ENCODE results near the gene PILRA. TPM values are rescaled to one million over a fixed set of nuclear protein-coding genes. Genes with fewer than 3 reads are reported as not detected.
"Not testable (repeated sequence)": the region's sequence is repeated elsewhere in the genome, so short reads cannot be mapped to it uniquely, and the experiment has no call there.

The PILRA gene
- polyA plus RNA-seq, 1 of the 3 experiments (the other 2 are of a cell fraction): 0.89 TPM

DNA sequence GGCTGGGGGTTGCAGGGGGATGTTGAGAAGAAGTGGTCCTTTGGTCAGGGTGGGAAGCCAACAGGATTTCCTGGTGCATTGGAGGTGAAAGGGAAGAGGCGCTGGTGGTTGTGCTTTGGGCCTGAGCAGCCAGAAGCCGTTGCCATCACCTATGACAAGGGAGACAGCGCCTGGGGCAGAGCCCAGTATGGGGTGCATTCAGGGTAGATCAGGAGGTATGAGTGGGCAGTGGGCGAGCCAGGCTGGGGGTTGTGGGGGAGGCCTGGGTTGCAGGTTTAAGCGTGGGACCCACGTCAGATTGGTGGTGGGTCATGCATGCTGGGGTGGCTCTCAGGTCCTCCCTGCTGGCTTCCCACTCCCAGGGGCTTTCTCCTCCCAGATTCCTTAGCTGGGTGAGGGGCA lies 21.6 kb upstream of the PILRA start:
- 92% methylated on average over 6 of the region's 6 CpGs for WGBS (ENCODE audit: low lambda C conversion rate)
- H3K4me1 ChIP-seq (ENCODE audit: control insufficient read depth in 1 of 2, insufficient read depth in 2 of 2, low read depth in 1 of 2, low read length in 1 of 2): no peaks in the 10 kb centered on the region
- TF ChIP-seq POLR2AphosphoS5 (IDR thresholded peaks at IDR 0.05; ENCODE audit: low read depth, low read length) (no peak), RCOR1 (IDR thresholded peaks at IDR 0.05; ENCODE audit: low read length) (no peak), FOXJ3 (CRISPR knock-in tag; IDR thresholded peaks at IDR 0.05) (no peak), NRF1 (IDR thresholded peaks at IDR 0.05; ENCODE audit: low read depth, low read length) (no peak), FOSL2 (IDR thresholded peaks at IDR 0.05; ENCODE audit: borderline replicate concordance, low read depth) (no peak), ELF1 (IDR thresholded peaks at IDR 0.05) (no peak), FOXM1 (IDR thresholded peaks at IDR 0.05; ENCODE audit: low read depth) (no peak), TEAD4 (IDR thresholded peaks at IDR 0.05; ENCODE audit: borderline replicate concordance, insufficient read depth) (no peak), RFX5 (IDR thresholded peaks at IDR 0.05; ENCODE audit: low read length) (no peak)
- TF ChIP-seq, protein P1, sequence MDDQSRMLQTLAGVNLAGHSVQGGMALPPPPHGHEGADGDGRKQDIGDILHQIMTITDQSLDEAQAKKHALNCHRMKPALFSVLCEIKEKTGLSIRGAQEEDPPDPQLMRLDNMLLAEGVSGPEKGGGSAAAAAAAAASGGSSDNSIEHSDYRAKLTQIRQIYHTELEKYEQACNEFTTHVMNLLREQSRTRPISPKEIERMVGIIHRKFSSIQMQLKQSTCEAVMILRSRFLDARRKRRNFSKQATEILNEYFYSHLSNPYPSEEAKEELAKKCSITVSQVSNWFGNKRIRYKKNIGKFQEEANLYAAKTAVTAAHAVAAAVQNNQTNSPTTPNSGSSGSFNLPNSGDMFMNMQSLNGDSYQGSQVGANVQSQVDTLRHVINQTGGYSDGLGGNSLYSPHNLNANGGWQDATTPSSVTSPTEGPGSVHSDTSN (IDR thresholded peaks at IDR 0.05): no peak
- TF ChIP-seq, protein P2, sequence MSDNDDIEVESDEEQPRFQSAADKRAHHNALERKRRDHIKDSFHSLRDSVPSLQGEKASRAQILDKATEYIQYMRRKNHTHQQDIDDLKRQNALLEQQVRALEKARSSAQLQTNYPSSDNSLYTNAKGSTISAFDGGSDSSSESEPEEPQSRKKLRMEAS (IDR thresholded peaks at IDR 0.05; ENCODE audit: low read depth): no peak
- TF ChIP-seq, protein P3, sequence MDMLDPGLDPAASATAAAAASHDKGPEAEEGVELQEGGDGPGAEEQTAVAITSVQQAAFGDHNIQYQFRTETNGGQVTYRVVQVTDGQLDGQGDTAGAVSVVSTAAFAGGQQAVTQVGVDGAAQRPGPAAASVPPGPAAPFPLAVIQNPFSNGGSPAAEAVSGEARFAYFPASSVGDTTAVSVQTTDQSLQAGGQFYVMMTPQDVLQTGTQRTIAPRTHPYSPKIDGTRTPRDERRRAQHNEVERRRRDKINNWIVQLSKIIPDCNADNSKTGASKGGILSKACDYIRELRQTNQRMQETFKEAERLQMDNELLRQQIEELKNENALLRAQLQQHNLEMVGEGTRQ (IDR thresholded peaks at IDR 0.05; ENCODE audit: borderline replicate concordance, low read depth, low read length): no peak
- TF ChIP-seq, protein P4, sequence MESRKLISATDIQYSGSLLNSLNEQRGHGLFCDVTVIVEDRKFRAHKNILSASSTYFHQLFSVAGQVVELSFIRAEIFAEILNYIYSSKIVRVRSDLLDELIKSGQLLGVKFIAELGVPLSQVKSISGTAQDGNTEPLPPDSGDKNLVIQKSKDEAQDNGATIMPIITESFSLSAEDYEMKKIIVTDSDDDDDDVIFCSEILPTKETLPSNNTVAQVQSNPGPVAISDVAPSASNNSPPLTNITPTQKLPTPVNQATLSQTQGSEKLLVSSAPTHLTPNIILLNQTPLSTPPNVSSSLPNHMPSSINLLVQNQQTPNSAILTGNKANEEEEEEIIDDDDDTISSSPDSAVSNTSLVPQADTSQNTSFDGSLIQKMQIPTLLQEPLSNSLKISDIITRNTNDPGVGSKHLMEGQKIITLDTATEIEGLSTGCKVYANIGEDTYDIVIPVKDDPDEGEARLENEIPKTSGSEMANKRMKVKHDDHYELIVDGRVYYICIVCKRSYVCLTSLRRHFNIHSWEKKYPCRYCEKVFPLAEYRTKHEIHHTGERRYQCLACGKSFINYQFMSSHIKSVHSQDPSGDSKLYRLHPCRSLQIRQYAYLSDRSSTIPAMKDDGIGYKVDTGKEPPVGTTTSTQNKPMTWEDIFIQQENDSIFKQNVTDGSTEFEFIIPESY (IDR thresholded peaks at IDR 0.05; ENCODE audit: borderline replicate concordance, low read depth): no peak
- TF ChIP-seq, protein P5, sequence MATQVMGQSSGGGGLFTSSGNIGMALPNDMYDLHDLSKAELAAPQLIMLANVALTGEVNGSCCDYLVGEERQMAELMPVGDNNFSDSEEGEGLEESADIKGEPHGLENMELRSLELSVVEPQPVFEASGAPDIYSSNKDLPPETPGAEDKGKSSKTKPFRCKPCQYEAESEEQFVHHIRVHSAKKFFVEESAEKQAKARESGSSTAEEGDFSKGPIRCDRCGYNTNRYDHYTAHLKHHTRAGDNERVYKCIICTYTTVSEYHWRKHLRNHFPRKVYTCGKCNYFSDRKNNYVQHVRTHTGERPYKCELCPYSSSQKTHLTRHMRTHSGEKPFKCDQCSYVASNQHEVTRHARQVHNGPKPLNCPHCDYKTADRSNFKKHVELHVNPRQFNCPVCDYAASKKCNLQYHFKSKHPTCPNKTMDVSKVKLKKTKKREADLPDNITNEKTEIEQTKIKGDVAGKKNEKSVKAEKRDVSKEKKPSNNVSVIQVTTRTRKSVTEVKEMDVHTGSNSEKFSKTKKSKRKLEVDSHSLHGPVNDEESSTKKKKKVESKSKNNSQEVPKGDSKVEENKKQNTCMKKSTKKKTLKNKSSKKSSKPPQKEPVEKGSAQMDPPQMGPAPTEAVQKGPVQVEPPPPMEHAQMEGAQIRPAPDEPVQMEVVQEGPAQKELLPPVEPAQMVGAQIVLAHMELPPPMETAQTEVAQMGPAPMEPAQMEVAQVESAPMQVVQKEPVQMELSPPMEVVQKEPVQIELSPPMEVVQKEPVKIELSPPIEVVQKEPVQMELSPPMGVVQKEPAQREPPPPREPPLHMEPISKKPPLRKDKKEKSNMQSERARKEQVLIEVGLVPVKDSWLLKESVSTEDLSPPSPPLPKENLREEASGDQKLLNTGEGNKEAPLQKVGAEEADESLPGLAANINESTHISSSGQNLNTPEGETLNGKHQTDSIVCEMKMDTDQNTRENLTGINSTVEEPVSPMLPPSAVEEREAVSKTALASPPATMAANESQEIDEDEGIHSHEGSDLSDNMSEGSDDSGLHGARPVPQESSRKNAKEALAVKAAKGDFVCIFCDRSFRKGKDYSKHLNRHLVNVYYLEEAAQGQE (IDR thresholded peaks at IDR 0.05; ENCODE audit: low read depth, low read length): no peak
- TF ChIP-seq, protein P6, sequence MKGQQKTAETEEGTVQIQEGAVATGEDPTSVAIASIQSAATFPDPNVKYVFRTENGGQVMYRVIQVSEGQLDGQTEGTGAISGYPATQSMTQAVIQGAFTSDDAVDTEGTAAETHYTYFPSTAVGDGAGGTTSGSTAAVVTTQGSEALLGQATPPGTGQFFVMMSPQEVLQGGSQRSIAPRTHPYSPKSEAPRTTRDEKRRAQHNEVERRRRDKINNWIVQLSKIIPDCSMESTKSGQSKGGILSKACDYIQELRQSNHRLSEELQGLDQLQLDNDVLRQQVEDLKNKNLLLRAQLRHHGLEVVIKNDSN (IDR thresholded peaks at IDR 0.05; ENCODE audit: borderline replicate concordance, low read depth): no peak
- ChIA-PET POLR2A (no interaction called here), CTCF (no interaction called here)
- peaks cover 3% of the 10 kb centered on the region for H3F3A ChIP-seq (replicated peaks; ENCODE audit: insufficient read depth)
- no peak overlapping the region for H2AFZ ChIP-seq (ENCODE audit: low read depth)
- H3K79me2 ChIP-seq (ENCODE audit: insufficient read depth): peaks cover 13% of the 10 kb centered on the region; the same call in 1 of the 2 replicates
- no peak overlapping the region for H3K4me2 ChIP-seq
- H3K9me3 ChIP-seq: no peaks in the 10 kb centered on the region
- H3K36me3 ChIP-seq (replicated peaks in 1 of 2; ENCODE audit: control insufficient read depth in 1 of 2, insufficient read depth in 2 of 2, low read length in 1 of 2): peaks cover 60 to 76% of the 10 kb centered on the region in 2 experiments
- no peak overlapping the region for H3K27ac ChIP-seq (ENCODE audit: low read depth in 2 of 2, low read length in 1 of 2)
- H3K27me3 ChIP-seq (ENCODE audit: insufficient read depth): no peaks in the 10 kb centered on the region
- H3K9ac ChIP-seq: no peak overlapping the region
- no peak overlapping the region for H3K4me3 ChIP-seq (ENCODE audit: low read depth in 2 of 2, low read length in 1 of 2)
- DNase-seq: no peak
- H3K9me2 ChIP-seq: no peaks in the 10 kb centered on the region
- H4K20me1 ChIP-seq (ENCODE audit: insufficient read depth): peaks cover under 1% of the 10 kb centered on the region; the same call in 1 of the 2 replicates

DNA sequence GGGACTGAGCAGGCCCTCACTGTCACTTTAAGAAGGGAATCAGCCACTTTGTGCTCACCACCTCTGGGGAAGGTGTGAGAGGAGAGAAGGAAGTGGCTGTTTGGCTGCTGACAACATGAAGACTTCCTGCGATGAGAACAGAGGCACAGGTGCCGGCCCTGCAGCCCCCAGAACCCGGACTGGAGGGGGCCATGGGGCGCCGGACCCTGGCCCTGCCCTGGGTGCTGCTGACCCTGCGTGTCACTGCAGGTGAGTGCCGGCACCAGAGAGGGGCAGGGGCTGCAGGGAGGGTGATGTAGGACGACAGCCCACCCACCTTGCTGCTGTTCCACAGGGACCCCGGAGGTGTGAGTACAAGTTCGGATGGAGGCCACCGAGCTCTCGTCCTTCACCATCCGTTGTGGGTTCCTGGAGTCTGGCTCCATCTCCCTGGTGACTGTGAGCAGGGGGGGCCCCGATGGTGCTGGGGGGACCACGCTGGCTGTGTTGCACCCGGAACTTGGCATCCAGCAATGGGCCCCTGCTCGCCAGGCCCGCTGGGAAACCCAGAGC lies 21.0 kb upstream of the PILRA start:
- POLR2A ChIA-PET; H3K4me1 ChIP-seq (ENCODE audit: control insufficient read depth in 1 of 2, insufficient read depth in 2 of 2, low read depth in 1 of 2, low read length in 1 of 2): not testable (repeated sequence)
- H3K36me3 ChIP-seq (replicated peaks in 1 of 2; ENCODE audit: control insufficient read depth in 1 of 2, insufficient read depth in 2 of 2, low read length in 1 of 2): peaks cover 58 to 76% of the 10 kb centered on the region in 2 experiments

More for the DNA sequence above, 21.0 kb upstream of the PILRA start:
- H3K4me2 ChIP-seq; H4K20me1 ChIP-seq (ENCODE audit: insufficient read depth); H3F3A ChIP-seq (replicated peaks; ENCODE audit: insufficient read depth); H3K9ac ChIP-seq; DNase-seq; CTCF ChIA-PET; H3K9me2 ChIP-seq; H3K79me2 ChIP-seq (ENCODE audit: insufficient read depth); H3K27me3 ChIP-seq (ENCODE audit: insufficient read depth); H3K4me3 ChIP-seq (ENCODE audit: low read depth in 2 of 2, low read length in 1 of 2); H3K9me3 ChIP-seq; H3K27ac ChIP-seq (ENCODE audit: low read depth in 2 of 2, low read length in 1 of 2); H2AFZ ChIP-seq (ENCODE audit: low read depth): not testable (repeated sequence)
- 94% methylated on average over 11 of the region's 18 CpGs for WGBS (ENCODE audit: low lambda C conversion rate)

Measured in SK-N-SH (cell line).